Fibroblast of the aortic adventitia (primary cell): Measurements from ENCODE around the gene KCNB1. TPM values are rescaled to one million over a fixed set of nuclear protein-coding genes. Genes with fewer than 3 reads are reported as not detected.

Experiments
- DNase-seq: peaks from one replicate; pipeline ENCODE4 v3.0.0-alpha.2; 2010; ENCODE audit warnings: low read depth
- H3K4me3 ChIP-seq: 2 replicates; pipeline ENCODE4 v1.5.1; 2011; ENCODE audit warnings: low read depth, mild to moderate bottlenecking, control low read depth, low read length, moderate library complexity
- CTCF ChIP-seq: IDR thresholded peaks from 2 replicates; pipeline ENCODE4 v1.5.1; 2011; ENCODE audit warnings: mild to moderate bottlenecking, low read length, control low read depth, inconsistent platforms; ENCODE audit not compliant: insufficient read depth
- total RNA-seq: library from RNA; depleted of rRNA; stranded (reverse); fragments of >200 nt; gene quantifications from 2 replicates; pipeline ENCODE4 v1.2.3, GENCODE V29; 2012; ENCODE audit warnings: low replicate concordance

KCNB1 gene
- total RNA-seq, 1 donor: 0.27 TPM

- no peak for DNase-seq
- H3K4me3 ChIP-seq: no peak overlapping the region
- no peak for TF ChIP-seq CTCF
Observed at GRCh38 chr20:49336786-49337185, 145.7 kb downstream of the KCNB1 start.

- TF ChIP-seq CTCF: no peak
- no peak overlapping the region for H3K4me3 ChIP-seq
- DNase-seq: no peak
Observed at GRCh38 chr20:49335476-49335875, 147.0 kb downstream of the KCNB1 start.

GRCh38 chr20:49330701-49331615 lies 151.5 kb downstream of the KCNB1 start:
- TF ChIP-seq CTCF: no peak
- H3K4me3 ChIP-seq: no peak overlapping the region
- DNase-seq: no peak

GRCh38 chr20:49328790-49329189 lies 153.7 kb downstream of the KCNB1 start:
- no peak for DNase-seq
- no peak for TF ChIP-seq CTCF
- H3K4me3 ChIP-seq: no peak overlapping the region

GRCh38 chr20:49326026-49326425 lies 156.4 kb downstream of the KCNB1 start:
- TF ChIP-seq CTCF: no peak
- DNase-seq: peak; percentile 66
- H3K4me3 ChIP-seq: no peak overlapping the region

GRCh38 chr20:49324306-49324705 lies 158.2 kb downstream of the KCNB1 start:
- H3K4me3 ChIP-seq: no peak overlapping the region
- TF ChIP-seq CTCF: no peak
- DNase-seq: no peak
